H4 (cell line): ENCODE data around the gene PTEN. TPM values are rescaled to one million over a fixed set of nuclear protein-coding genes. Genes with fewer than 3 reads are reported as not detected.

Source experiments
- DNase-seq: peaks from one replicate; pipeline ENCODE4 v3.0.0-alpha.2; 2015; ENCODE audit warnings: low spot score
- total RNA-seq: library from RNA; depleted of rRNA; stranded (reverse); fragments of >200 nt; shearing (Covaris generic); gene quantifications from 2 replicates; pipeline ENCODE4 v1.2.3, GENCODE V29; 2014

Gene PTEN
- total RNA-seq, 1 experiment from 2014 or later = not detected

GRCh38 chr10:87918254-87918859 lies 54.9 kb downstream of the PTEN start:
- no peak for DNase-seq

GRCh38 chr10:87920538-87920937 lies 57.1 kb downstream of the PTEN start:
- no peak for DNase-seq

GRCh38 chr10:87921931-87922688 lies 58.7 kb downstream of the PTEN start:
- no peak for DNase-seq

GRCh38 chr10:87923233-87923632 lies 59.8 kb downstream of the PTEN start:
- DNase-seq = no peak

- DNase-seq = no peak
Measured at GRCh38 chr10:87925570-87925969, 62.1 kb downstream of the PTEN start.

- no peak for DNase-seq
Measured at GRCh38 chr10:87927091-87927490, 63.7 kb downstream of the PTEN start.

GRCh38 chr10:87928996-87929395 lies 65.6 kb downstream of the PTEN start:
- no peak for DNase-seq

- no peak for DNase-seq
Measured at GRCh38 chr10:87930141-87930540, 66.7 kb downstream of the PTEN start.

GRCh38 chr10:87930934-87931835 lies 67.8 kb downstream of the PTEN start:
- DNase-seq = no peak

- no peak for DNase-seq
Measured at GRCh38 chr10:87931836-87932230, 68.4 kb downstream of the PTEN start.

- DNase-seq = no peak
Measured at GRCh38 chr10:87935290-87936141, 72.1 kb downstream of the PTEN start.

- no peak for DNase-seq
Measured at GRCh38 chr10:87940210-87940609, 76.8 kb downstream of the PTEN start.

- no peak for DNase-seq
Measured at GRCh38 chr10:87942884-87943527, 79.6 kb downstream of the PTEN start.

- DNase-seq = no peak
Measured at GRCh38 chr10:87945984-87946383, 82.6 kb downstream of the PTEN start.

GRCh38 chr10:87952612-87953011 lies 89.2 kb downstream of the PTEN start:
- DNase-seq = no peak

- no peak for DNase-seq
Measured at GRCh38 chr10:87956055-87956454, 92.6 kb downstream of the PTEN start.

- no peak for DNase-seq
Measured at GRCh38 chr10:87957702-87958101, 94.3 kb downstream of the PTEN start.

- DNase-seq = no peak
Measured at GRCh38 chr10:87960230-87960629, 96.8 kb downstream of the PTEN start.

GRCh38 chr10:87961314-87961713 lies 97.9 kb downstream of the PTEN start:
- no peak for DNase-seq

- no peak for DNase-seq
Measured at GRCh38 chr10:87966459-87966858, 103.0 kb downstream of the PTEN start.

- DNase-seq = no peak
Measured at GRCh38 chr10:87973635-87974034, 110.2 kb downstream of the PTEN start.
